ENCODE measurements around the gene GRAMD1B. TPM values are rescaled to one million over a fixed set of nuclear protein-coding genes. Genes with fewer than 3 reads are reported as not detected.

Gene GRAMD1B
- total RNA-seq, 1 experiment from 2014 or later = 5.8 TPM

DNA sequence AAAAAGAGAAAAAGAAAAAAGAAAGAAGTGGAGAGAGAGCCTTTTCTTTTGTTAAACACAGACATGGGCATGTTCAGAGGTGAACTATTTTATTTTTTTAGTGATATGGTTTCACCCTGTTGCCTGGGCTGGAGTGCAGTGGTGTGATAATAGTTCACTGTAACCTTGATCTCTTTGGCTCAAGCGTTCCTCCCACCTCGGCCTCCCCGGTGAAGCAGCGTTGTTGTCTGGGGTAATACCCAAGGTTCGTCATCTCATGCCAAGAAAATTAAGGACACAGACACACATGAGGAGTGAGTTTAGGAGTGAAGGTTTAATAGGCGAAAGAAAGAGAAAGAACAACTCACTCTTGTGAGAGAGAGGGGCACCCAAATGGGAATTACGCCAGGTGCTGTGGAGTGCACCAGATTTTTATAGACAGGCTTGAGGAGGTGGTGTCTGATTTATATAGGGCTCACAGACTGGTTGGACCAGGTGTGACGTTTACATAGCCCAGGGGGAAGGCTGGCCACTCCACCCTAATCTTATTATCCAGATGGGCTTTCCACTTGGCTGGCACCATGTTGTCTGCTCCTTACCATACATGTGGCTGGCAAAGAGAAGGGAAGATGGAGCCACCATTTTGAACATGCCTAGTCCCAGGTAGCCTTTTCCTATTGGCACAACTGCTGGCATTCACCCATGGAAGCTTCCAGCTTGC, 42.3 kb downstream of the GRAMD1B start:
- H3K4me3 ChIP-seq = no peak overlapping the region
- no peak overlapping the region for H3K27ac ChIP-seq
- CTCF ChIA-PET = no interaction called here
- H3K9me3 ChIP-seq (ENCODE audit: insufficient read depth, low read depth) = no peaks in the 10 kb centered on the region
- H3K27me3 ChIP-seq (ENCODE audit: insufficient read depth, low read depth) = no peaks in the 10 kb centered on the region
- no peak for TF ChIP-seq EZH2 (IDR thresholded peaks at IDR 0.05; ENCODE audit: low read depth)
- TF ChIP-seq, protein P1, sequence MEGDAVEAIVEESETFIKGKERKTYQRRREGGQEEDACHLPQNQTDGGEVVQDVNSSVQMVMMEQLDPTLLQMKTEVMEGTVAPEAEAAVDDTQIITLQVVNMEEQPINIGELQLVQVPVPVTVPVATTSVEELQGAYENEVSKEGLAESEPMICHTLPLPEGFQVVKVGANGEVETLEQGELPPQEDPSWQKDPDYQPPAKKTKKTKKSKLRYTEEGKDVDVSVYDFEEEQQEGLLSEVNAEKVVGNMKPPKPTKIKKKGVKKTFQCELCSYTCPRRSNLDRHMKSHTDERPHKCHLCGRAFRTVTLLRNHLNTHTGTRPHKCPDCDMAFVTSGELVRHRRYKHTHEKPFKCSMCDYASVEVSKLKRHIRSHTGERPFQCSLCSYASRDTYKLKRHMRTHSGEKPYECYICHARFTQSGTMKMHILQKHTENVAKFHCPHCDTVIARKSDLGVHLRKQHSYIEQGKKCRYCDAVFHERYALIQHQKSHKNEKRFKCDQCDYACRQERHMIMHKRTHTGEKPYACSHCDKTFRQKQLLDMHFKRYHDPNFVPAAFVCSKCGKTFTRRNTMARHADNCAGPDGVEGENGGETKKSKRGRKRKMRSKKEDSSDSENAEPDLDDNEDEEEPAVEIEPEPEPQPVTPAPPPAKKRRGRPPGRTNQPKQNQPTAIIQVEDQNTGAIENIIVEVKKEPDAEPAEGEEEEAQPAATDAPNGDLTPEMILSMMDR (conservative IDR thresholded peaks at IDR 0.05) = no peak
- H3K4me2 ChIP-seq = no peak overlapping the region
- H3K9me2 ChIP-seq (ENCODE audit: insufficient read depth) = no peaks in the 10 kb centered on the region
- no peaks in the 10 kb centered on the region for H4K20me1 ChIP-seq (ENCODE audit: insufficient read depth)
- H3K79me2 ChIP-seq (ENCODE audit: low read depth) = no peaks in the 10 kb centered on the region
- POLR2A ChIA-PET (ENCODE audit: unreplicated experiment) = no interaction called here
- no peaks in the 10 kb centered on the region for H3K36me3 ChIP-seq (ENCODE audit: low read depth)
- H3F3A ChIP-seq (ENCODE audit: insufficient read depth, low read depth) = no peaks in the 10 kb centered on the region
- intact Hi-C loops (cut with micrococcal nuclease; ENCODE audit: unreplicated experiment) = no loop called here
- no peak overlapping the region for H2AFZ ChIP-seq
- H3K4me1 ChIP-seq (replicated peaks; ENCODE audit: insufficient read depth) = peaks cover 29% of the 10 kb centered on the region
- no peak for DNase-seq
- BruUV-seq (replicated peaks) = no TSS peak

DNA sequence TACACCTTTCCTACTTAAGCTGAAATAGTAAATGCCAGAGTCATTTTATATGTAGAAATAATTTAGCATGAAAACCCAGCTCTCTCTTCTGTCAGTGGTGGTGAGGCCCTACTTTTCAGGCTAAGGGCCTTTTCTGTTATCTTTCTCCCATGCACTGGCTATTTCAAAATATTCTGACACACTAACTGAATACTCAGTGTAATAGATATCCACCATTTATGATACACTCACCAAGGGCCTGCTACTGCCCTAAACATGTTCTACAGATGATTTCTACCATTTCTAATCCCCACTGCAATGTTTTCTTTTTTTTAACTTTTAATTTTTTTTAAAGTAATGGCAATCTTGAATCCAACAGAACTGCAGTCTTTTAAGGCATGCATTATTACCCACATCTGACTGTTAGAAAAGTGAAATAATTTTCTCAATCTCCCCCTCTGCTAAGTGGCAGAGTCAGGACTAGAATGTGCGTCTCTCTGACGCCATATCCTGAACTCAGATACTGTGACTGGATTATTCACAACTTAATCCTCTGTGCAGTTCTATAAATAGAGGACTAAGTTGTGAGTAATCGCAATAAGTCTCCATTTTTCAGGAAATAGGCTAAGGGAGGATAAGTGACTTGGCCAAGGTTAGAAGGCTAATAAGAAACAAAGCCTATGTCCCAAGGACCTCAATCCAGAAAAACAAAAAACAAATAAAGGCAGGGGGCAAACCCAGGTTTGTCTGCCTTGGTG, 44.0 kb downstream of the GRAMD1B start:
- no peaks in the 10 kb centered on the region for H3F3A ChIP-seq (ENCODE audit: insufficient read depth, low read depth)
- no TSS peak for BruUV-seq (replicated peaks)
- H3K79me2 ChIP-seq (ENCODE audit: low read depth) = no peaks in the 10 kb centered on the region
- intact Hi-C loops (cut with micrococcal nuclease; ENCODE audit: unreplicated experiment) = loop anchor here (2.0 kb wide), 1 partner anchor 19 kb away; no protein-coding TSS in a partner anchor
- peaks cover 26% of the 10 kb centered on the region for H3K4me1 ChIP-seq (replicated peaks; ENCODE audit: insufficient read depth)
- no peak for TF ChIP-seq EZH2 (IDR thresholded peaks at IDR 0.05; ENCODE audit: low read depth)
- TF ChIP-seq, protein P1 (conservative IDR thresholded peaks at IDR 0.05) = no peak
- no peak overlapping the region for H2AFZ ChIP-seq
- H3K9me3 ChIP-seq (ENCODE audit: insufficient read depth, low read depth) = no peaks in the 10 kb centered on the region
- ChIA-PET POLR2A (ENCODE audit: unreplicated experiment) (interaction anchor here (0.6 kb wide), 1 partner anchor 603 kb away, joined by 4 read pairs; no protein-coding TSS in a partner anchor), CTCF (interaction anchor here (0.8 to 4.8 kb wide), 3 partner anchors 67 to 372 kb away, joined by 3 to 41 read pairs (median 12); no protein-coding TSS in a partner anchor)
- H3K36me3 ChIP-seq (ENCODE audit: low read depth) = no peaks in the 10 kb centered on the region
- DNase-seq = no peak
- H3K4me3 ChIP-seq = no peak overlapping the region
- H3K27ac ChIP-seq = peak overlapping the region; percentile 39; the same call in 1 of the 2 replicates
- H3K9me2 ChIP-seq (ENCODE audit: insufficient read depth) = no peaks in the 10 kb centered on the region
- no peaks in the 10 kb centered on the region for H4K20me1 ChIP-seq (ENCODE audit: insufficient read depth)
- H3K4me2 ChIP-seq = peak overlapping the region; percentile 6
- H3K27me3 ChIP-seq (ENCODE audit: insufficient read depth, low read depth) = no peaks in the 10 kb centered on the region

DNA sequence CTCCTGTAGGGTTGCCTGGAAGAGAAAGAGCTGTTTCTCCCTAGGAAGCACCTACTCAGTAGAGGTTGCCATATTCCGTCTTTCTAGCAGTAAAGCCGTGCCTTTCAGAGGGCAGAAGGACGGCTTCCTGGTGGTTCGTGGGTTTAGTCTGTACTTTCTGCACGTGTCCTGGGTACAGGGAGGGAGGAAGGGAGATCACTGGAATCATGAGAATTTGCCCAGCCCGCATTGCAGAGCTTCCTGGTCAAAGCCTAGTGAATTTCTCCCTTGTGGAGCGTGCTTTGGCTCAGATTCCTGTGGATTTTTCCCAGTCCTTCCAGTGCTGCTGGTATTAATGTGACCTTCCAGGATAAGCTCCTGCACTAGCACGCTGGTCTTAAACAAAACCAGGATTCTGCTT, 44.9 kb downstream of the GRAMD1B start:
- Histone ChIP-seq H3K79me2 (ENCODE audit: low read depth) (no peaks in the 10 kb centered on the region), H3K27ac (no peak overlapping the region), H3K4me2 (no peak overlapping the region), H3K36me3 (ENCODE audit: low read depth) (no peaks in the 10 kb centered on the region), H3K9me2 (ENCODE audit: insufficient read depth) (no peaks in the 10 kb centered on the region), H3K4me3 (no peak overlapping the region), H4K20me1 (ENCODE audit: insufficient read depth) (no peaks in the 10 kb centered on the region), H3K27me3 (ENCODE audit: insufficient read depth, low read depth) (no peaks in the 10 kb centered on the region), H3F3A (ENCODE audit: insufficient read depth, low read depth) (no peaks in the 10 kb centered on the region), H3K9me3 (ENCODE audit: insufficient read depth, low read depth) (no peaks in the 10 kb centered on the region), H3K4me1 (replicated peaks; ENCODE audit: insufficient read depth) (peaks cover 26% of the 10 kb centered on the region), H2AFZ (no peak overlapping the region)
- no TSS peak for BruUV-seq (replicated peaks)
- POLR2A ChIA-PET (ENCODE audit: unreplicated experiment) = interaction anchor here (0.6 kb wide), 1 partner anchor 604 kb away, joined by 4 read pairs; no protein-coding TSS in a partner anchor
- intact Hi-C loops (cut with micrococcal nuclease; ENCODE audit: unreplicated experiment) = loop anchor here (2.0 to 5.0 kb wide), 2 partner anchors 20 to 213 kb away; no protein-coding TSS in a partner anchor
- CTCF ChIA-PET = interaction anchor here (0.5 to 4.8 kb wide), 5 partner anchors 68 to 392 kb away, joined by 3 to 41 read pairs (median 12); no protein-coding TSS in a partner anchor
- no peak for DNase-seq
- no peak for TF ChIP-seq EZH2 (IDR thresholded peaks at IDR 0.05; ENCODE audit: low read depth)
- TF ChIP-seq, protein P1 (conservative IDR thresholded peaks at IDR 0.05) = no peak
